Fibroblast of the aortic adventitia (primary cell): ENCODE data around the gene NME4. TPM values are rescaled to one million over a fixed set of nuclear protein-coding genes. Genes with fewer than 3 reads are reported as not detected.

Source experiments
- DNase-seq: peaks from one replicate; pipeline ENCODE4 v3.0.0-alpha.2; 2010; ENCODE audit warnings: low read depth
- H3K4me3 ChIP-seq: 2 replicates; pipeline ENCODE4 v1.5.1; 2011; ENCODE audit warnings: low read depth, mild to moderate bottlenecking, control low read depth, low read length, moderate library complexity
- total RNA-seq: library from RNA; depleted of rRNA; stranded (reverse); fragments of >200 nt; gene quantifications from 2 replicates; pipeline ENCODE4 v1.2.3, GENCODE V29; 2012; ENCODE audit warnings: low replicate concordance
- TF ChIP-seq, protein P1 (sequence below): IDR thresholded peaks from 2 replicates; pipeline ENCODE4 v1.5.1; 2011; ENCODE audit warnings: mild to moderate bottlenecking, low read length, control low read depth, inconsistent platforms; ENCODE audit not compliant: insufficient read depth

NME4 gene
- total RNA-seq, 1 donor = 75.8 TPM

DNA sequence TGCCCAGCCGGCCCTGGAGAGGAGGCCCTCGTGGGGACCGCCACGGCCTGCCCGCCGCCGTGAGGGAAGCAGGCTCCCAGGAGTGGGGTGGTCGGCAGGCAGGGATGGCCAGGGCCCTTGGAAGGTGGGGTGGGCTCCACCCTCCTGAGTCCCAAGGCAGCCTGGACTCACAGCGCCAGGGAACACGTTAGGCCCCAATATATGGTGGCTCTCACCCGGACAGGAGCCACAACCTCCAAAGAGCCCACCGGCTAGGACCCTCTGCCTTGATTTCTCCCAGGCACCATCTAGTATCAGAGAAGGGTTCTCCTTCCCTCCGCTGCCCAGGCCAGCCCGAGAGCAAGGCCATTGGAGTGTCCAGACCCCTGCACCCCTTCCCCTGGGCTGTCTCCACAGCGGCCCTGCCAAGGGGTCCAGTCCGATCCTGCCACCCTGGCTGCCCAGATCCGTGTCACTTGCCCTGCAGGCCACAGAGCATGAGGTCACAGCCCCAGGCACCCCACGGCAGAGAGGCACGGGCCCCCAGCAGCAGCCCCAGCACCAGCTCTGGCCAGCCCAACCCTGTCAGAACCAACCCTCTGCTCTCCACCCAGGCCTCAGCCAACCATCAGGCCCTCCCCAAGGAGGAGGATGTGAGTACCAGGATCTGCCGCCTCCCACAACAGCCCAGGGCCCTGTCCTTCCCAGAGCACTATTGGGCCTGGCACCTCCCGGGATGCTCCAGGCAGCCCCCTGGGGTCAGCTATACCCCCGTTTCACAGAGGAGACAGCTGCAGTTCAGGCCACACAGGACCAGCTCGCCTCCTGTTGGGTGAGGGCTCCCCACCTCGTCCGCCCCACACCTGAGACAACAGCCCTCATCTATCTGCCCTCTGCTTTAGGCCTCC lies 43.4 kb upstream of the NME4 start:
- H3K4me3 ChIP-seq = peak overlapping the region; percentile 44
- DNase-seq = no peak

DNA sequence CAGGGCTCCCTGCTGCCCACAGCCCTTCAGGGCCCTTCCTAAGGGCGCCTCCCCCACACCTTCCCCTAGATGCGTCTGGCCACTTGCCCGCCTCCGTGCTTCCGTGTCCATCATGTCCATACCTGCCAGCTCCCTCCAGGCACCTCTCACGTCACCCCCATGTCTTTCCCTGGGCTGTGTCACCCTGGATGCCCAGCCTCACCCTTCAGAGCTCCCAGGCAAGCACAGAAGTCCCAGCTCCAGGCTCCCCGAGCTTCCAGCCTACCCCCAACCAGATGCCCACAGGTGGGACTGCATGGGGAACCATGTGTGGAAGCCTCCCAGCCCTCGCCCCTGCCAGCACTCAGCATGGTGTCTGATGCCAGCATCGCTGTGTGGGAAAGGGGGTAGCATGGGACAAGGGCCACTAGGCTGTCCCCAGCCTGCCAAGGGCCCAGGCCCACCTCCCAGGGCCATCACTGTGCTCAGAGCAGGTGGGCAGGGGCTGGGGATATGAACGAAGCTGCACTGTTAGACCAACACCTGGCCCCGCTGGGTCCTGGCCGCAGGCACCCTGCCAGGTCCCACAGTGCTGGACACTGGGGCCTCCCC lies 42.6 kb upstream of the NME4 start:
- H3K4me3 ChIP-seq = no peak overlapping the region

More for the DNA sequence above, 43.4 kb upstream of the NME4 start:
- TF ChIP-seq, protein P1, sequence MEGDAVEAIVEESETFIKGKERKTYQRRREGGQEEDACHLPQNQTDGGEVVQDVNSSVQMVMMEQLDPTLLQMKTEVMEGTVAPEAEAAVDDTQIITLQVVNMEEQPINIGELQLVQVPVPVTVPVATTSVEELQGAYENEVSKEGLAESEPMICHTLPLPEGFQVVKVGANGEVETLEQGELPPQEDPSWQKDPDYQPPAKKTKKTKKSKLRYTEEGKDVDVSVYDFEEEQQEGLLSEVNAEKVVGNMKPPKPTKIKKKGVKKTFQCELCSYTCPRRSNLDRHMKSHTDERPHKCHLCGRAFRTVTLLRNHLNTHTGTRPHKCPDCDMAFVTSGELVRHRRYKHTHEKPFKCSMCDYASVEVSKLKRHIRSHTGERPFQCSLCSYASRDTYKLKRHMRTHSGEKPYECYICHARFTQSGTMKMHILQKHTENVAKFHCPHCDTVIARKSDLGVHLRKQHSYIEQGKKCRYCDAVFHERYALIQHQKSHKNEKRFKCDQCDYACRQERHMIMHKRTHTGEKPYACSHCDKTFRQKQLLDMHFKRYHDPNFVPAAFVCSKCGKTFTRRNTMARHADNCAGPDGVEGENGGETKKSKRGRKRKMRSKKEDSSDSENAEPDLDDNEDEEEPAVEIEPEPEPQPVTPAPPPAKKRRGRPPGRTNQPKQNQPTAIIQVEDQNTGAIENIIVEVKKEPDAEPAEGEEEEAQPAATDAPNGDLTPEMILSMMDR = no peak

DNA sequence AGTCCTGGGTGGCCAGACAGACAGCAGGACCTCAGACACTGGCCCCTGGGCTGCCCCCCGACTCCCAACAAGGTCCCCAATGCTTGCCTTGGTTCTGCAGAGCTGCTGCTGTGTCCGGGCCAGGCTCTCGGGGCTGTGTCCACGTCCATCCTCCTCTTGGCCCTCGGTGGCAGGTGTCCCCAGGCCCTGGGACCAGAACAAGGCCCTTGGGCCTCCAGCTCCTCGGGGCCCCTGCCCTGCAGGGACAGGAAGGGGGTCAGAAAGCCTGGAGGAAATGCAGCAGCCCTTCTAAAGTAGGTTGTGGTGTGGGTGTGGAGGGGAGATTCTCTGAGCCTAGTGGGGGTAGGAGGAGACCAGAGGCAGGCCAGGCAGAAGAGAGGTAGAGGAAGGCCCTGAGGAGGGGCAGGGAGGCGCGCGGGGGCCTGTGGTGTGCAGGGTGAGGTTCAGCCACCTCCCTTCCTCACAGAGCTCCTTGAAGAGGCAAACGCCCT lies 42.0 kb upstream of the NME4 start:
- TF ChIP-seq, protein P1 = no peak
- DNase-seq = no peak
- no peak overlapping the region for H3K4me3 ChIP-seq

More for the DNA sequence above, 42.6 kb upstream of the NME4 start:
- TF ChIP-seq, protein P1 = no peak
- DNase-seq = no peak

DNA sequence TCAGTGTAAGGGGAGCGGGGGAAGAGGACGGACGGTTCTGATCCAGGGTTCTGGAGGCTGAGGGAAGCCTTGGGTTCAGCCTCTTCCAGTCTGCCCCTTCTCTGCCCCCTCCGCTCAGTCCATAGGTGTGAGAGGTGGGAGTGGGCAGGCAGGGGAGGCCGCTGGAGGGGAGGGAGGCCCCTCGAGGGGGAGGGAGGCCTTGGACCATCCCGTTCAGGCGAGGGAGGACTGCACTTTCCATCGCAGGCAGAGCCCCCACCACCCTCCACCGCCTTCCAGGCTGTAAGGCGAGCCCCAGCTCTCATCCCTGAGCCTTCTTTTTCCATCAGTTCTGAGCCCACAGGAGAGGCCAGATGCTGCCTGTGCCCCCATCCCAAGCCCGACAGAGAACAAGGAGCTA lies 40.3 kb upstream of the NME4 start:
- no peak for DNase-seq
- H3K4me3 ChIP-seq = no peak overlapping the region
- TF ChIP-seq, protein P1 = no peak

DNA sequence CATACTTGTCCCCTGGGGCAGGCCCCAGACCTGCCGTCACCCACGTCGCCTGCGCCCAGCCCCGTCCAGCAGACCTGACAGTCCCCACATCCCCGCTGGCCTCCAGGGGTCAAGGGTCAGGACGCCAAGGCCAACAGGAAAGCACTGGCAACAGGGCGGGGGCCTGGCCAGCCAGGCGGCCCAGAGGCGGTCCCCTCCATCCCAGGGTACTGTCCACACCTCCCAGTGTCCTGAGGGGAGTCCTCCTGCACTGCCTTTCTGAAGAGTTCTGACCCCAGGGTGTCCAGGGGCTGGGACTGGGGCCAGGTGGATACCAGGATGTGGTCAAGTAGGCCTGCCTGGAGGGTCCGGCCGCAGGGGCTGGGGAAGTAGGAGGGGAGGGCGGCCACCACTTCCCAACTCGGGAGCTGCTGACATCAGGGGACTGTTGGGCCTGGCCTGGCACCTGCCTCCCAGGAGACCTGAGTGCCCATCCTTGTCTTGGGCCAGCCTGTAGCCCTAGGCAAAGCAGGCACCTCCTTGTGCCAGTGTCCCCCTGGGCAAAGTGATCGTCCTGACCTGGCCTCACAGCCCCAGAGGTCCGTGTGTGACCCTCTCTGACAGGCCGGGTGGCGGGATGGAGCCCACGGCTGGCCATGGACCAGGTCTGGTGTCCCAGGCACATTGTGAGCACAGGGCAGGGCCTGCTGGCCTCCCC lies 37.8 kb upstream of the NME4 start:
- no peak for DNase-seq
- H3K4me3 ChIP-seq = no peak overlapping the region
- TF ChIP-seq, protein P1 = no peak

DNA sequence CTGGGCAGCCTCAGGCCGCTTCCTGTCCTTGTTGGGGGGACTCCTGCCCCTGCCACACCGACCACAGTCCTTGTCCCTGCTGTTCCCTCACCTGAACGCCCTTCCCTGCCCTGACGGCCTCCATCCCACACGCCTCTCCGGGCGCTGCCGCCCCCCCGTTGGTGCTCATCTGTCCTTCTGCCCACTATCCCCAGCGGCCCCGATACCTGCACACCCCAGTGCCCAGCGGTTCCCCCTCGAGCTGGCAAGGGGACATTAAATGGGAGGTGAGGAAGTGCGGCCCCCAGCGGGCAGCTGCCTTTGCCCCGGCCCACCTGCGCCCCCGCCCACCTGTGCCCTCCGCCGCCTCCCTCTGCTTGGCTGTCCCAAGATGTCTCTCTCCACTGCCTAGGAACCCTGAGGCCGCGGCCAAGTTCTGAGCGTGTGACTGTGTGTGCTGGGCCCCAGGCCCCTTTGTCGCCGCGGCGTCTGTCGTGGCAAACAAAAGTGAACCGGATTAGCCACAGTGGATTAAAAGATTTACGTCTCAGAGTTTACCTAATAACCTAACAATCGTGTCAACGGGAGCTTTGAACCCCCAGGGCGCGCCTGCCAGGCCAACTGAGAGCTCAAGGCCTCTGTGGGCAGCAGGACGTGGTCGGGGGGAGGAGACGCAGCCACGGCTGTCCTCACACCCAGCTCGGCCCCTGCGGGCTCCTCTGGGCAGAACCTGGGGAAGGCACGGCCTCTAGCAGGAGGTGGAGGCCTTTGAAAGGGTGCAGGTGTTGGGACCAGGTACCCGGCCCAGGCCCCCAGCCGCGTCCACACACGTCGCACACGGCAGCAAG lies 36.9 kb upstream of the NME4 start:
- TF ChIP-seq, protein P1 = no peak
- H3K4me3 ChIP-seq = no peak overlapping the region
- DNase-seq = no peak
